Memory B cell (primary cell): Measurements from ENCODE around the gene FAAP100.

ENCODE experiments used
- ATAC-seq: fragments of 150-1000 bp; cut with Tn5 transposase; 2 replicates; pipeline ENCODE4 v1.10.0; 2021; ENCODE audit warnings: low read depth, mild to moderate bottlenecking, moderate library complexity
- DNase-seq, 2 donors: peaks; one replicate each; pipeline ENCODE4 v3.0.0; 2022; ENCODE audit warnings: low spot score in 2 of 2
- H3K27ac Mint-ChIP-seq: one replicate; pipeline ENCODE4 v1.8.0; 2022; ENCODE audit warnings: mild to moderate bottlenecking, moderate library complexity, mixed read lengths
- H3K27me3 Mint-ChIP-seq: one replicate; pipeline ENCODE4 v1.8.0; 2022; ENCODE audit warnings: mixed read lengths
- H3K36me3 Mint-ChIP-seq: one replicate; pipeline ENCODE4 v1.8.0; 2022; ENCODE audit warnings: mild to moderate bottlenecking, mixed read lengths
- H3K4me1 Mint-ChIP-seq: one replicate; pipeline ENCODE4 v1.8.0; 2022; ENCODE audit warnings: mixed read lengths
- H3K4me3 Mint-ChIP-seq: one replicate; pipeline ENCODE4 v1.8.0; 2022; ENCODE audit warnings: mild to moderate bottlenecking, moderate library complexity, mixed read lengths
- H3K9me3 Mint-ChIP-seq: one replicate; pipeline ENCODE4 v1.8.0; 2022; ENCODE audit warnings: mixed read lengths

The FAAP100 gene

DNA sequence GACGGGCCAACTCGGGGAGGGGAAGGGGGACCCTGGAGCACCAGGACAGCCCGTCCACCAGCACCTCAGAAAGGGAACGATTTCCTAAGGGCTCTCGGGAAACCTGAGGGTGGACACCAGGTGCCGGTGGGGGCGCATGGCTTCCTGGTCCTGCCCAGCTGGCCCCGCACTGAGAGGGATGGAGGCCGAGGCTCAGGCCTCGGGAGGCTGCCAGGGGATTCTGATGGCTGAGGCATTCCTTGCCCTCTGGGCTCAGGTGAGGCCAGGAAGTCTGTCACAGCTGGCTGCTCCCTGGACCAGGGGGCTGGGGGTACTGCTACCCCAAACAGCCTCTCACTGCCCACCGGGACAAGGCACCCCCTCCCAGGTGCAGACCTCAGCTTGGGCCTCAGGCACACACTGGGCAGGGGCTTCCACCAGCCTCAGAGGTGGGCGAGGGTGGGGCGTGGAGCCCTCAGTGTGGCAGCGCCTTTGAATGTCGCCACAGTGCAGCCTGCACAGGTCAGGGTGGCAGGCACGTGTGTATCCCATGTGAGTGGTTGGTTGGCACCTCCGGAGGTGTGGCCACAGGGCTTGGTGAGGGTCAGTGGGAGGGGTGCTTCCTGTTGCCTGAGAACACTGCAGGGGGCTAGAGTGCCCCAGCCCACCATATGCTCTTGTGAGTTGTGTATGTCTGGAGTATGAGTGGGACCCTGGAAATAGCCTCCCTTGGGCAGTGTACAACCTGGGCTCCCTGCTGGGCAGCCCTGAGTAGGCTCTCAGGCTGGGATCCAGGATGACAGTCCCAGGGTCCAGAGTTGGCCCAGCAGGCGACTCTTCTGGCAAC, 27.9 kb downstream of the FAAP100 start:
- peaks cover 8% of the 10 kb centered on the region for H3K4me1 Mint-ChIP-seq
- H3K9me3 Mint-ChIP-seq: no peaks in the 10 kb centered on the region
- no peak overlapping the region for H3K27ac Mint-ChIP-seq
- H3K36me3 Mint-ChIP-seq: no peaks in the 10 kb centered on the region
- no peak for ATAC-seq
- peaks cover 6% of the 10 kb centered on the region for H3K27me3 Mint-ChIP-seq
- DNase-seq: no peak
- no peak overlapping the region for H3K4me3 Mint-ChIP-seq

DNA sequence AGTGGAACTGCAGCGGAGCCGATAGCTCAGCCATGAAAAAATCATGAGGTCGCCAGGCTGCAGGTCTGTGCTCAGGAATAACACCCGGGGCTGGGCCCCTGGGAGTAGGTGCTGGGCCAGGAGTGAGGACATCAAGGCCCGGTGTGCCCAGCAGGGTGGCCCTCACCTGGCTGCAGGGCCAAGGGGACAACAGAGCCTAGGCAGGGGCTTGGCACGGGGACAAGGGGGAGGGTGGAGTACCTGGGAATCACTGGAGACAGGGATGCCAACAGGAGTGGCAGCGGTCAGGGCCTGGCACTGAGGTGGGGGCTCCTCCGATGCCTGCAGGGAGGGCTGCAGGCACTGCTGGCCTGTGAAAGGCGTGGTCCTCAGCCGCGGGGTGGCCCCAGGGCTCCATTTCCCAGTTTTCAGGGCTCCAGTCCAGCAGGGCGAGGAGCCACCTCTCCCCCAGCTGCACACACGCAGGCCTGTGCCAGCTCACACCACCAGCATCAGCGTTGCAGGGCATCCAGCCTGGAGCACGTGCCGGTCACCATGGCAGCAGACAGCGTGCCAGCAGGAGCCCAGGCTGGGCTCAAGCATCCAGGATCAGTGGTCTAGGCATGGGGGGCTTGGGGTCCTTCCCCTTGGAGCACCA, 28.6 kb downstream of the FAAP100 start:
- no peak for ATAC-seq
- Mint-ChIP-seq H3K36me3 (no peaks in the 10 kb centered on the region), H3K27ac (no peak overlapping the region), H3K27me3 (peaks cover 6% of the 10 kb centered on the region), H3K4me1 (peaks cover 8% of the 10 kb centered on the region), H3K4me3 (no peak overlapping the region), H3K9me3 (no peaks in the 10 kb centered on the region)
- no peak for DNase-seq

DNA sequence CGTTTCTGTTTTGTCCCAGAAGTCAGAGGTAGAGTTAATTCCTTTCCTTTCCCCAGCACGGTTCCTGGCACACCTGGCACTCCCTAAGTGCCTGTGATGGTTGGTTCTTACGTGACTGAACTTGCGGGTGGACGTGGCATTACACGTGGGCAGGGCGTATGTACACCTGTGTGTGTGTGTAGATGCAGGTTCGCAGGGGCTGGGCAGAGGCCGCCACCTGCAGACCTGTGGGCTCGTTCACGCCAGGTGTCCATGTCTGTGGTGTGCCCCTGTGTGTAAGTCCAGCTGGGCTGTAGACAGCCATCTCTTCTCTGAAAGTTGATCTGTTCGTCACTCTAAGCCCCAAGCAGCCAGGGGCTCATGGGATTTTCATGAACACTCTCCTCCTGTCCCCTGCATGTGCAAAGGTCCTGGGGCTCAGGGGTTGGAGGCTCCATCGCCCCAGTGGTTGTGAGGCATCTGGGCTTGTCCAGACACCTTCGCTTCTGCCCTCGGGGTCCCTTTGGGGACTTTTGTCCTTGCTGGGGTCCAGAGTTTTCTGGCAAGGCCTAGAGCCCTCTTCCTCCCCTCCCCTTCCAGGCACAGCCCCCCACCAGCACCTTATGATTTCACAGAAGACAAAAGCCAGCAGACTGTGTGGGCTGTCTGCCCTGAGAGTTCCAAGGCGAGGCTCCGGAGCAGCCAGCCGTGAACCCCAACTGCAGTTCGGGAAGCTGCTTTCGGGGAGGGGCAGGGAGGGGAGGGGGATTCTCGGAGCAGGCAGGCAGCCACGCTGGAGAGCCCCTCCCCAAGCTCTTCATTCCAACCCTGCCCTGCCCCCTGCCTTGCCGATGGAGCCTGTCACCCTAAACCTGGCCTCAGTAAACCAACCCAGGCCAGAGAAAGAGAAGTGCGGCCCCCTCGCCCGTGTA, 29.4 kb downstream of the FAAP100 start:
- no peak for ATAC-seq
- H3K27me3 Mint-ChIP-seq: peaks cover 6% of the 10 kb centered on the region
- DNase-seq: no peak
- H3K27ac Mint-ChIP-seq: no peak overlapping the region
- no peak overlapping the region for H3K4me3 Mint-ChIP-seq
- H3K9me3 Mint-ChIP-seq: no peaks in the 10 kb centered on the region
- peaks cover 13% of the 10 kb centered on the region for H3K4me1 Mint-ChIP-seq
- no peaks in the 10 kb centered on the region for H3K36me3 Mint-ChIP-seq

DNA sequence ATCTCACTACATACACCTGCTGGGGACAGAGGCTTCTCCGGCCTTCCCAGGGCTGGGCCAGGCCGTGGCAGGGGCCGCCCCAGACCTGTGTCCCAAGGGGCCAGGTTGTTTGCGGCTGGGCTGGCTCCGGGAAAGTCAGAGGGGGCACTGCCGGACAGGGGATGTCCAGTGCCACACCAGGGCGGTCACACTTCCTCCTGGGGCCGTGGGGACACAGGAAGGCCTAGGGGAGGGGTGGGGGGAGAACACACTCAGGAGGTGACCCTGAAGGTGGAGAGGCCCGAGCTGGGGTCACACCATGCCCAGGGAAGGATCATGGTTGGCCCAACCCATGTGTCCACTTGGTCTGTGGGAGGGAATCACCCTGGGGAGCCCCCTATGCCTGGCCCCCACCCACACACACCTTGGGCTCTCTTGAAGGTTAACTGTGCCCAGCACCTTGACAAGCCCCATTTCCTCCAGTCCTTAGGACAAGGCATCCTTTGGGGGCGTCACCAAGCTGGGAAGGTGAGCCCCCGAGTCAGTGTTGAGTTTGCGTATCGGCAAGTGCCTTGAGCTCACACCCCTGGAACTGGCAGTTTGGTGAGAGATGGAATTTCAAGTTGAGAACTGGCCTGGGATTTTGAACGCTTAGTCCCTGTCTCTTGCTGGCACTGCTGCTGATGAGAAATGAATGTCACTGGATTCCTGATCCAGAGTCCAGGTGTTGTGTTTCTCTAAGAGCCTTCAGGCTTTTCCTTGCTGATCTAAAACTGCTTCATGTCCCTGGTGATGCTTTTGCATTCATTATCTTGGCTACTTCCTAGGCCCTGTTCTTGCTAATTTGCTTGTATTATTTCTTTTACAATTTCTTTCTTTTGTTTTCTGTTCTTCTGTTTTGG, 31.9 kb downstream of the FAAP100 start:
- H3K27ac Mint-ChIP-seq: no peak overlapping the region

DNA sequence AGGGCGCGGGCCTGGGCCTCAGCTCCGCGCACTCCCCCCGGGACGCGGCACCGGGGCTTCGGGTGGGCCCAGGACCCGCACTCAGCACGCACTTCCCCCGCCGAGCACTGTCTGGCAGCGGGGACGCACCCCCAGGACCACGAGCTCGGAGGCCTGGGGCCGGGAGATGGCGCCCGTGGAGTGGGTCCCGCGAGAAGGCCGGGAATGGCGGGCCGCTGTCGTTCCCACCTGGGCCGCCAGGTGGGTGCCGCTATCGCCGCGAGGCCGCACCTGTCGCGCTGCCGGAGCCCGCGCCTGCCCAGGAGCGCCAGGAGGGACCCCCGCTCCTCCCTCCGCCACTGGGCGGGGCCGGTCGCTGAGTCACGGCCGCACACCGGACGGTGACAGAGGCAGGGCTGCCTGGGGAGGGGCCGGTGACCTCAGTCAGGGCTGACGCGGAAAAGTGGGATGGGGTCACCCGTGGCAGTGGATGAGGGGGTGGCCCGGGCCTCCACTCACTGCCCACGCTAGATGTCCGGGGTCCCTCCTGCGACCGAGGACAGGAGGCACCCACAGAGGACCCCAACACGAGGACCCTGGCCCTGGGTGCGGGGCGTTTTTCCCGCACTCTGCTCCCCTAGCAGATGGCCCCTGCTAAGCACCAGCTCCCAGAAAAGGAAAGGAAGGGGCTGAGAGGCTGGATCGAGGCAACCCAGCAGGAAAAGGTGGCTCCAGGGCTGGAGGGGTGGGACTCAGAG, 32.7 kb downstream of the FAAP100 start:
- H3K4me1 Mint-ChIP-seq: peaks cover 24% of the 10 kb centered on the region
- H3K27me3 Mint-ChIP-seq: no peaks in the 10 kb centered on the region
- H3K27ac Mint-ChIP-seq: peak overlapping the region; percentile 24
- H3K4me3 Mint-ChIP-seq: peak overlapping the region; percentile 85
- H3K9me3 Mint-ChIP-seq: no peaks in the 10 kb centered on the region
- no peaks in the 10 kb centered on the region for H3K36me3 Mint-ChIP-seq
- DNase-seq (peak; percentile 72 to 73), ATAC-seq (peak; percentile 43)

More for the DNA sequence above, 31.9 kb downstream of the FAAP100 start:
- H3K36me3 Mint-ChIP-seq: no peaks in the 10 kb centered on the region
- H3K4me3 Mint-ChIP-seq: peak overlapping the region; percentile 85
- peaks cover 26% of the 10 kb centered on the region for H3K4me1 Mint-ChIP-seq
- DNase-seq: no peak
- H3K27me3 Mint-ChIP-seq: peaks cover 1% of the 10 kb centered on the region
- ATAC-seq: no peak
- H3K9me3 Mint-ChIP-seq: no peaks in the 10 kb centered on the region

DNA sequence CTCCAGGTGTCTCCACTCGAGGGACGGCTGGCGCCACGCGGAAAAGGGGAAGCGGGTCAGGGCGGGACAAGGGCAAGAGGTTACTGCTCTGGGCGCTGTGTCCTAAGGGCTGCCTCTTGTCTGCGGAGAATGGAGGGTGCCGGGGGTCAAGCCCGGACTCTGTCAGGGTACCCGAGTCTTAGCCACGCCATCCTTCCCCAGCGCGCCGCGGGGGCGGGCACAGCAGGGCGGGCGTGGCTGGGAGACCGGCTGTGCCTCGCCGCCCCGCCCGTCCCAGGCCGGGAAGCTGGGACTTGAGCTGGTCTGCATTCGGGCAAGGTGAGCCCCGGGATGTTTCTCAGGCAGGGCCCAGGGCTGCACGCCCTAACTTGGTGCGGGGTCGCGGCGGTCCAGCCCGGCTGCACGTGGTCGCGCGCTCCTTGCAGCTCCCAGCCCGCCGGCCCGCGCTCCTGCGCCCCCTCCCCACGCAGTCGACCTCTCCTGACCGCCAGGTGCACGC, 33.3 kb downstream of the FAAP100 start:
- peaks cover 24% of the 10 kb centered on the region for H3K4me1 Mint-ChIP-seq
- peak overlapping the region; percentile 95 for H3K27ac Mint-ChIP-seq
- no peak for ATAC-seq
- DNase-seq: peak in 1 of 2 donors; percentile 50
- H3K36me3 Mint-ChIP-seq: no peaks in the 10 kb centered on the region
- H3K27me3 Mint-ChIP-seq: no peaks in the 10 kb centered on the region
- H3K4me3 Mint-ChIP-seq: peak overlapping the region; percentile 85
- no peaks in the 10 kb centered on the region for H3K9me3 Mint-ChIP-seq

DNA sequence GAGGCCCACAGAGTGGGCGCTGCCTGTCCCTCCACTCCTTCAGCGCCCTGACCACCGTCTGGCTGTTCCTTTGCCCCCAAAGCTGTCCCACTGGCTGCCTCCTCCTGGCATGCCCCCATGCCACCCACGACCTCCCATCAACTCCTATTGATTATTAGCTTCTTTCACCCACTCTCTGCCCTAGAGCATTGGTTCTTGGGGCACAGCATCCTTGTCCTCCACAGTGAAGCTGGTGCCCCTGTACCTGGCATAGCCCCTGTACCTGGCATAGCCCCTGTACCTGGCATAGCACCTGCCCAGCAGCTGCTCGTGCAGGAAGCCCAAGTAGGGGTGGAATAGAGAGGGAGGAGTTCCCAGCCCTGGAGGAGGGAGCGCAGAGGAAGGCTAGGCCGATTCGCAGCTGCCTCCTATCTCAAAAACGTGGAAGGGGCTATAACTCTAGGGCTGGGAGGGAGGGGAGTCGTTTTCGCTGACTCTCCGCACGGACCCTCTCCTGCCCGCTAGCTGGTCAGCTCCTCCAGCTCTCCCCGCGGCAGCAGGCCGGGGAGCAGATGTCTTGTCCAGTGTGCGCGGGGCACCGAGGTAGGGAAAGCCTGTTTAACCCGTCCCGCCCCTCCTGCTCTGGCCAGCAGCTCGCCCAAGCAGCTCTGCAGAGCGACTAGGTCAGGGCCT, 33.9 kb downstream of the FAAP100 start:
- H3K27me3 Mint-ChIP-seq: no peaks in the 10 kb centered on the region
- H3K27ac Mint-ChIP-seq: peak overlapping the region; percentile 95
- no peaks in the 10 kb centered on the region for H3K36me3 Mint-ChIP-seq
- no peaks in the 10 kb centered on the region for H3K9me3 Mint-ChIP-seq
- DNase-seq (peak in 1 of 2 donors; percentile 45), ATAC-seq (no peak)
- H3K4me1 Mint-ChIP-seq: peaks cover 30% of the 10 kb centered on the region
- peak overlapping the region; percentile 85 for H3K4me3 Mint-ChIP-seq

DNA sequence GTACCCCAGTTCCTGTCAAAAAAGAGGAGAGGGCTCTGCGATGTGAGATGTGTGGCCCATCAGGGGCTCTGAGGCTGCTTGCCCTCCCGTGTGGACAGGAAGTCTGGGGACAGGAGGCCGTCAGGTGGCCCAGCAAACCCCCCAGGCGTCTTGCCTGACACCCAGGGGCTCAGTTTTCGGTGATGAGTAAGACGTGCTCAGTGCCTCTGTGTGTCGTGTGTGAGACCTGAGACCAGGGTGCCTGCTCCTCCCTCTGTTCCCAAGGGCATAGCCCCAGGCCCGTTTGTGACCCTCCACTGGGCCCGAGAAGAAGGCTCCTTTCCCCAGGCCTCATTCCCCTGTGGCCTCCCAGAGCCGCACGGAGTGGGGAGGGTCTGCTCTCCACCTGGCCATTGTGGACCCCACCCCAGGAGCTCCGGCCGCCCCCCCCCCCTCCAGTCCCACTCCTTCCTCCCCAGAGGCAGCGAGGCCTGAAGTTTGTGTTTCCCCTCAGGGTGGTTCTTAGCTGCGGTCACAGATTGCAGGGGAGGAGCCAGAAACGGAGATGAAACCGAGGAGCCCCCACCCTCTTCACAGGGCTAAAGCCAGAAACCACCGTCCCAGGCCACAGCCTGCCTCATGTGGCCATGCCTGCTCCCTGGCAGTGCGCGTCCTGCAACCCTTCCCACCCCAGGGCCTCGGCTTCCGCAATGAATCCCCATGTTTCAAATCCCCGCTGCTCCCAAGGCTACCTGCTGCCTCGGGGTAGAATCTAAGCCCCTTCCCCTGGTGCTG, 34.6 kb downstream of the FAAP100 start:
- peak; percentile 60 for ATAC-seq
- peak overlapping the region; percentile 85 for H3K4me3 Mint-ChIP-seq
- DNase-seq: peak; percentile 69 to 78

DNA sequence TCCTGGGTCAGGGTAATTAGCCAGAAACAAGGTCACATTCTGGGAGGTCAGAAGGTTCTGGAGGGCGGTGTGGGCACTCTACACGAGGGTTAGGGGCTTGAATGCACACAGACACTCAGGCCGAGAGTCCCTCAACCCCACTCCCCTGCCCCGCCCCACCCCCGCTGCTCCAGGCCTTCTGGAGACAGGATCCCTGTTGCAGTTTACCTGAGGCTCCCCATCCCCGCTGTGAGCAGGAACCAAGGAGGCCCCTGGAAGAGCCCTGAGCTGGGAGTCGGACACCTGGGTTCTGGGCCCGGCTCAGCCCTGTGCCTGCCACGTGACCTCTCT, 35.2 kb downstream of the FAAP100 start:
- peaks cover 3% of the 10 kb centered on the region for H3K36me3 Mint-ChIP-seq
- no peak for DNase-seq
- no peaks in the 10 kb centered on the region for H3K9me3 Mint-ChIP-seq
- peak overlapping the region; percentile 95 for H3K27ac Mint-ChIP-seq
- peak overlapping the region; percentile 85 for H3K4me3 Mint-ChIP-seq
- no peak for ATAC-seq
- no peaks in the 10 kb centered on the region for H3K27me3 Mint-ChIP-seq
- H3K4me1 Mint-ChIP-seq: peaks cover 30% of the 10 kb centered on the region

More for the DNA sequence above, 34.6 kb downstream of the FAAP100 start:
- Mint-ChIP-seq H3K27me3 (no peaks in the 10 kb centered on the region), H3K9me3 (no peaks in the 10 kb centered on the region), H3K4me1 (peaks cover 30% of the 10 kb centered on the region), H3K36me3 (no peaks in the 10 kb centered on the region), H3K27ac (peak overlapping the region; percentile 95)

DNA sequence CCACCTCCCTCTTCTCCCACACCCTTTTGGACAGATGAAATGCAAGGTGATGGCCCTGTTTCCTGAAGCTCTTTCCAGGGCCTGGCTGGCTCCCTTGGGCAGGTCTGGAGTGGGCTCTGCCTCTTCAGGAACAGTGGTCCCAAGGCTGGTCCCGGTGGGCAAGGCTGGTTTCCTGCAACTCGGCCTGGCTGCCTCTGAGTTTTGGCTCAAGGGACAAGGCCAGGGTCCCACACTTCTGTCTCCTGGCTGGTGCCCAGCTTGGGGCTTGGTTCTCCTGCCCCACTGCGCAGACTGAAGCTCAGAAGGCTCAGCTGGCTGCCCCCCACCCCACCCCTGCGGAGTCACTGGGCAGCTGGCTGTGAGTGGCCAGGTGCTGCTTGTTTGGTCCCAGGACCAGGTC, 35.7 kb downstream of the FAAP100 start:
- Mint-ChIP-seq H3K4me3 (peak overlapping the region; percentile 85), H3K27me3 (no peaks in the 10 kb centered on the region), H3K27ac (peak overlapping the region; percentile 95), H3K36me3 (peaks cover 8% of the 10 kb centered on the region), H3K9me3 (no peaks in the 10 kb centered on the region), H3K4me1 (peaks cover 35% of the 10 kb centered on the region)
- ATAC-seq (no peak), DNase-seq (no peak)

DNA sequence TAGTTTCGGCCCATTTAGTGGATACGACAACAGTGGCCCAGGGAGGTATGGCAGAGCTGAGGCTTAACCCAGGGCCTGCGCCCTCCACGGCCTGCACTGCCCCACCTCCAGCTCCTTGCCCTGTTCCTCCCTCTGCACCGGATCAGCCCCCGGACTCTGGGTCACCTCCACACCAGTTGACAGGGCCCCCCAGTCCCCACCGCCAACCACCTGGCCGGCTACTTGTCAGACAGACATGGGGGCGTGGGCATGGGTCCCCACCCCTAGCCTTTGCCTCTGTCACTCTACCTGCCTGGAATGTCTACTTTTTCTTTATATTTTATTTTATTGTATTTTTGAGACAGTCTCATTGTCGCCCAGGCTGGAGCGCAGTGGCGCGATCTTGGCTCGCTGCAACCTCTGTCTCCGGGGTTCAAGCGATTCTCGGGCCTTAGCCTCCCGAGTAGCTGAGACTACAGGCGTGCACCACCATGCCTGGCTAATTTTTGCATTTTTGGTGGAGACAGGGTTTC, 36.6 kb downstream of the FAAP100 start:
- Mint-ChIP-seq H3K27ac (peak overlapping the region; percentile 95), H3K36me3 (peaks cover 16% of the 10 kb centered on the region), H3K9me3 (no peaks in the 10 kb centered on the region), H3K27me3 (no peaks in the 10 kb centered on the region), H3K4me3 (peak overlapping the region; percentile 85), H3K4me1 (peaks cover 40% of the 10 kb centered on the region)
- no peak for ATAC-seq
- DNase-seq: no peak
